Subcutaneous adipose tissue (tissue), 4 donors: Measurements from ENCODE around the gene AOC2. TPM values are rescaled to one million over a fixed set of nuclear protein-coding genes. Genes with fewer than 3 reads are reported as not detected.

ENCODE experiments used
- CTCF ChIP-seq: fragments of 450-650 bp; IDR thresholded peaks from one replicate; pipeline ENCODE4 v1.5.1; 2016; ENCODE audit warnings: low read depth, mild to moderate bottlenecking, control low read depth, antibody characterized with exemption, moderate library complexity
- total RNA-seq, 4 donors: library from RNA; depleted of rRNA; stranded (reverse); fragments of >200 nt; gene quantifications; one replicate each; pipeline ENCODE4 v1.1.0, GENCODE V29; 2016

Gene AOC2
- total RNA-seq, 4 donors from 2014 or later: 4.1 to 15.0 (median 9.4) TPM

DNA sequence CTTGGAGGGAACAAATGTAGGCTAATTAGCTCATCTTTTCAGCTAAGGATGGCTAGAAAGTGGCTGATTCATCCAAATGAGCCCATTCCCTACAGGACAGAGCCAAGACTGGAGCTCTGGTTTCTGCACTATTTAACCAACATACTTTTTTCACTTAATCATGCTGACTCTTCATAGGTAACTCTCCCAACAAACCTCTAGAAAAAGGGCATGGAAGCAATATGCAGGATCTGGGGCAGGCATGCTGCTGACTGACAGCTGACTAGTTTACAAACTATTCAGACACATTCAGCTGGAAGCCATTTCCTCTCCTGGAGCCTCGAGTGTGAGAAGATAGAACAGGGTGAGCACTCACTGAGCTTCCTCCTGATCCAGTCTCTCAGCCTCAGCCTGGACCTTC lies 26.5 kb upstream of the AOC2 start:
- no peak for TF ChIP-seq CTCF

DNA sequence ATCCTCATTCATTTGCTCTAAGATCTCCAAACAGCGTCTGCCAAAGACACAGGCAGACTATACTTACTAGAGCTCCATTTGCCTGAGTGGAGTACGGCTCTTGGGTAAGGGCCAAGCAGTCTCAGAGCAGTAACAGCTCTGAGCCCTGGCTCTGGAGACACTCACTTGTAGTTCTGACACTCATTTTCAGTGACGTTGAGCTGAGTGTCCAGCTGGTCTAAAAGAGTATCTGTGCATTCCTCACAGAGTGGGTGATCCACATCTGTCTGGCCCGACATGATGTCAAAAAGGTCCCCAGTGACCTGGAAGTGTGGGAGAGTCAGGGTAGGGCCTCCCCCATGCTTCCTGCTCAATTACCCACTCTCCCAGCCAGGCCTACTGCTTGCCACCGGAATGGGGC lies 26.0 kb upstream of the AOC2 start:
- TF ChIP-seq CTCF: no peak

- TF ChIP-seq CTCF: no peak
Observed at GRCh38 chr17:42819939-42820535, 24.3 kb upstream of the AOC2 start.

DNA sequence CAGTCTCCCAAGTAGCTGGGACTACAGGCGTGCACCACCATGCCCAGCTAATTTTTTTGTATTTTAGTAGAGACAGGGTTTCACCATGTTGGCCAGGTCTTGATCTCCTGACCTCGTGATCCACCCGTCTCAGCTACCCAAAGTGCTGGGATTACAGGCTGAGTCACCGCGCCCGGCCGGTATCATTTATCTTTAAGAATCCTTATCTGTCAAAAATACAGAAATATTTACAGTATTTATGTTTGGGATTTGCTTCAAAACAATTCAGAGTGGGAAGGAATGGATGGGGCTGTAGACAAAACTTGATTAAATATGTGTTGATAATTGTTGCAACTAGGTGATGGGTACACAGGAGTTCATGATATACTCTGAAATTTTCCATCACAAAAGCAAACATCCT lies 23.2 kb upstream of the AOC2 start:
- no peak for TF ChIP-seq CTCF

DNA sequence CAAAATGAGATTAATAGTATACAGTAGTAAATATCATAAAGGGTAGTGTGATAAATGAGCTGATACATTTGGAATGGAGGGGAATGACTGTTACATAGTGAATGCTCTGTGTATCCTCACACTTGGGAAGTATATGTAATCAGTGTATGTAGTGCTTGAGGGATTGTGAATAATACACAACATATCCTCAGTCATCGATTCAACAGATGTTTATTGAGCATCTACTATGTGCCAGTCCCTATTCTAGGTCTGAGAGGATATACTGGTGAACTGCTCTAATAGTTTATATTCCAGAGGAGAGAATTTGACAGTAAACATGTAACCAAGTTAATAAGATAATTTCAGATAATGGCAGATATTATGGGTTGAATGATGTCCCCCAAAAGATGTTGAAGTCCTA lies 16.9 kb upstream of the AOC2 start:
- no peak for TF ChIP-seq CTCF

DNA sequence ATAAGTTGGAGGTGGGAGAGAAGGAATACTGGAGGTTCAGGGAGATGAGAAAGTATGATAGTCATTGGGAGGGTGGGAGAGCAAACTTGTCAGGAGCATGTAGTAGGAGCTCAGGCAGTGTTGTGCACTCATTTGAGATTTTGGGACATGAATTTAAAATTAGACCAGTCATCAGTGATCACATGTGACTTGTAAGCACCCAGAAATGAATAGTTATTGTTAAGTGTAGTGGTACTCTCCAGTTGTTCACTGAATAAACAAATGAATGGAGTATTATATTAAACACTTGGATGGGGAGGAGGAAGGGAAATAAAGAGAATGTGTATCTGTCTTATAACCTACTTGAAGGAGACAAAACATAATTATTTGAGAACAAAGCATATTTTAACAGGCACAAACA lies 13.4 kb upstream of the AOC2 start:
- no peak for TF ChIP-seq CTCF

GRCh38 chr17:42832213-42832933 lies 12.0 kb upstream of the AOC2 start:
- no peak for TF ChIP-seq CTCF
